IMR-90 (cell line): Measurements from ENCODE around the gene KLKB1.

ENCODE experiments used
- CEBPB ChIP-seq: IDR thresholded peaks from 2 replicates; pipeline ENCODE4 v1.6.1; 2012; ENCODE audit warnings: low read depth, low read length, improper control_type of control experiment
- FOS ChIP-seq: fragments of 150-350 bp; IDR thresholded peaks from 2 replicates; pipeline ENCODE4 v1.6.1; 2016; ENCODE audit warnings: low read depth, low read length
- MAFK ChIP-seq: IDR thresholded peaks from 2 replicates; pipeline ENCODE4 v1.6.1; 2012; ENCODE audit warnings: low read depth, low read length, improper control_type of control experiment
- MXI1 ChIP-seq: IDR thresholded peaks from 2 replicates; pipeline ENCODE4 v1.6.1; 2012; ENCODE audit warnings: low read depth, mild to moderate bottlenecking, low read length, moderate library complexity, borderline replicate concordance
- POLR2A ChIP-seq: IDR thresholded peaks from 2 replicates; pipeline ENCODE4 v1.6.1; 2012; ENCODE audit warnings: mild to moderate bottlenecking, low read depth, low read length
- RCOR1 ChIP-seq: IDR thresholded peaks from 2 replicates; pipeline ENCODE4 v1.6.1; 2012; ENCODE audit warnings: mild to moderate bottlenecking, low read length, improper control_type of control experiment; ENCODE audit not compliant: insufficient replicate concordance
- TF ChIP-seq, protein P1 (sequence below): fragments of 150-350 bp; IDR thresholded peaks from 2 replicates; pipeline ENCODE4 v1.6.1; 2016; ENCODE audit warnings: low read depth, mild to moderate bottlenecking, low read length, moderate library complexity, borderline replicate concordance
- TF ChIP-seq, protein P2 (sequence below): conservative IDR thresholded peaks from 2 replicates; pipeline ENCODE4 v1.5.1; 2012; ENCODE audit warnings: mild to moderate bottlenecking, low read depth, low read length, improper control_type of control experiment
- TF ChIP-seq, protein P3 (sequence below): fragments of 150-350 bp; IDR thresholded peaks from 2 replicates; pipeline ENCODE4 v1.6.1; 2017; ENCODE audit warnings: mild to moderate bottlenecking, antibody characterized with exemption, low read length, low read depth

DNA sequence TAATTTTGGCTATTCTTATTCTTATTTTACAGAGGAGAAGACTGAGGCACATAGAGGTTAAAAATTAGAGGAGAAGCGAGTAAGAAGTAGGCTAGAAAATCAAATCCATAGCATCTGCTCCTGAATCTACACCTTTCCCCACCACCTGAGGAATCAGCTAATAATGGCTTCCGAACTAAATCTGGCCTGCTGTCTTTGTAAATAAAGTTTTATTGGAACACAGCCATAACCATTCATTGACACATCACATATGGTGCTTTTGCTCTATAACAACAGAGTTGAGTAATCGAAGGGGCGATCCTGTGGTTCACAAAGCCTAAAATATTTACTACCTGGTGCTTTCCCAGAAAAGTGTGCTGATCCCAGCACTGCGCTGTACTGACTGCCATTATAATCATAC, 76.9 kb downstream of the KLKB1 start:
- no peak for TF ChIP-seq CEBPB
- TF ChIP-seq, protein P1, sequence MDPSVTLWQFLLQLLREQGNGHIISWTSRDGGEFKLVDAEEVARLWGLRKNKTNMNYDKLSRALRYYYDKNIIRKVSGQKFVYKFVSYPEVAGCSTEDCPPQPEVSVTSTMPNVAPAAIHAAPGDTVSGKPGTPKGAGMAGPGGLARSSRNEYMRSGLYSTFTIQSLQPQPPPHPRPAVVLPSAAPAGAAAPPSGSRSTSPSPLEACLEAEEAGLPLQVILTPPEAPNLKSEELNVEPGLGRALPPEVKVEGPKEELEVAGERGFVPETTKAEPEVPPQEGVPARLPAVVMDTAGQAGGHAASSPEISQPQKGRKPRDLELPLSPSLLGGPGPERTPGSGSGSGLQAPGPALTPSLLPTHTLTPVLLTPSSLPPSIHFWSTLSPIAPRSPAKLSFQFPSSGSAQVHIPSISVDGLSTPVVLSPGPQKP, result no peak
- TF ChIP-seq, protein P2, sequence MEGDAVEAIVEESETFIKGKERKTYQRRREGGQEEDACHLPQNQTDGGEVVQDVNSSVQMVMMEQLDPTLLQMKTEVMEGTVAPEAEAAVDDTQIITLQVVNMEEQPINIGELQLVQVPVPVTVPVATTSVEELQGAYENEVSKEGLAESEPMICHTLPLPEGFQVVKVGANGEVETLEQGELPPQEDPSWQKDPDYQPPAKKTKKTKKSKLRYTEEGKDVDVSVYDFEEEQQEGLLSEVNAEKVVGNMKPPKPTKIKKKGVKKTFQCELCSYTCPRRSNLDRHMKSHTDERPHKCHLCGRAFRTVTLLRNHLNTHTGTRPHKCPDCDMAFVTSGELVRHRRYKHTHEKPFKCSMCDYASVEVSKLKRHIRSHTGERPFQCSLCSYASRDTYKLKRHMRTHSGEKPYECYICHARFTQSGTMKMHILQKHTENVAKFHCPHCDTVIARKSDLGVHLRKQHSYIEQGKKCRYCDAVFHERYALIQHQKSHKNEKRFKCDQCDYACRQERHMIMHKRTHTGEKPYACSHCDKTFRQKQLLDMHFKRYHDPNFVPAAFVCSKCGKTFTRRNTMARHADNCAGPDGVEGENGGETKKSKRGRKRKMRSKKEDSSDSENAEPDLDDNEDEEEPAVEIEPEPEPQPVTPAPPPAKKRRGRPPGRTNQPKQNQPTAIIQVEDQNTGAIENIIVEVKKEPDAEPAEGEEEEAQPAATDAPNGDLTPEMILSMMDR, result no peak
- TF ChIP-seq RCOR1, result no peak
- TF ChIP-seq POLR2A, result no peak
- TF ChIP-seq FOS, result no peak
- no peak for TF ChIP-seq MXI1
- TF ChIP-seq, protein P3, sequence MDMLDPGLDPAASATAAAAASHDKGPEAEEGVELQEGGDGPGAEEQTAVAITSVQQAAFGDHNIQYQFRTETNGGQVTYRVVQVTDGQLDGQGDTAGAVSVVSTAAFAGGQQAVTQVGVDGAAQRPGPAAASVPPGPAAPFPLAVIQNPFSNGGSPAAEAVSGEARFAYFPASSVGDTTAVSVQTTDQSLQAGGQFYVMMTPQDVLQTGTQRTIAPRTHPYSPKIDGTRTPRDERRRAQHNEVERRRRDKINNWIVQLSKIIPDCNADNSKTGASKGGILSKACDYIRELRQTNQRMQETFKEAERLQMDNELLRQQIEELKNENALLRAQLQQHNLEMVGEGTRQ, result no peak
- no peak for TF ChIP-seq MAFK
